UCSD-AML1 (cell line): ENCODE measurements around the gene MTCL3.
"Not testable (repeated sequence)": the region's sequence is repeated elsewhere in the genome, so short reads cannot be mapped to it uniquely, and the experiment has no call there.

Source experiments
- DNase-seq: peaks from one replicate; lab custom pipeline; 2025; ENCODE audit not compliant: unreplicated experiment; lab: John Stamatoyannopoulos, UW

Gene MTCL3

DNA sequence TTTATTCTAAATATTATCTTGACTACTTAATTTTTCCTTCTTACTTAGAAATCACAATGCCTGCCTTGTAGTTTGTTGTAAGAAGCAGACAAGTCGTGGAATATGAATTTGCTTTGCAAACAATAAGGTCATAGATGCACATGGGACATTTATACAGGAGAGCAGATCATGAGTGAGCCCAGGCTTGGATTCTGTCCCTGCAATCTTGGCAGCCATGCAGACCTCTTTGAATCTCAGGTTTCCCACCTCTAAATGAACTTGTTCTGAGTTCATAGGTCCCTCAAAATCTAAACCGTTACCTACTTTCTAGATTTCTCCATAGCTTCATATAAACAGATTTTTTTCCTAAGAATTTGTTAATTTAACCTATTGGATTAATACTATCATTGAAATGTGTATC, 79.4 kb downstream of the MTCL3 start:
- no peak for DNase-seq

GRCh38 chr6:127436578-127437110, 82.5 kb downstream of the MTCL3 start:
- DNase-seq: no peak

GRCh38 chr6:127435626-127436220, 83.4 kb downstream of the MTCL3 start:
- DNase-seq: no peak

- DNase-seq: no peak
These were observed 84.5 kb downstream of the MTCL3 start for GRCh38 chr6:127434651-127435050.

- not testable (repeated sequence) for DNase-seq
These were observed 90.6 kb downstream of the MTCL3 start for GRCh38 chr6:127428562-127428961.

DNA sequence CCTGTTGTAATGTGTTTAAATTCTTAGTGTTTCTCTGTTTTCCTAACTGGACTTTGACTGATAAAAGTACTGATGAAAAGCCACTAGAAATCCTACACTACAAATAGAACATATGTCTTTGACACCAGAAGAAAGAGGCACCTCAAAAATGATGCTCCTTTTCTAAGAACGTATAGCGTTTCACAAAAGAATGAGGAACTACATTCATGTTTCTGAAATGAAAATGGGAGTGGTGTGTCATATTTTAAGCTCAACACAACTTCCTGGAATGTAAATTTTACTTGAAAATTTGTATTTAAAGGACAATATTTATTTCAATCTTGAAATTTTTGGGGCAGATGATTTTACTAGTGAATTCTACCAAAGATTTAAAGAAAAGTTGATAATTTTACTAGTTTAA, 95.2 kb downstream of the MTCL3 start:
- no peak for DNase-seq
